Neural crest cell (in vitro differentiated cells): ENCODE results near the gene ZFP90. TPM values are rescaled to one million over a fixed set of nuclear protein-coding genes. Genes with fewer than 3 reads are reported as not detected.
A peak's percentile ranks its signal among the peaks of the same experiment; 100 is the strongest.

ENCODE experiments used
- DNase-seq: peaks from one replicate; pipeline ENCODE4 v3.0.0; 2021; ENCODE audit warnings: low read depth, mixed read lengths, low spot score
- H3K27ac Mint-ChIP-seq: one replicate; pipeline ENCODE4 v1.8.0; 2021; ENCODE audit warnings: mild to moderate bottlenecking, mixed read lengths; ENCODE audit not compliant: unreplicated experiment
- H3K27me3 Mint-ChIP-seq: 2 replicates; pipeline ENCODE4 v1.8.0; 2021; ENCODE audit warnings: low read depth, mild to moderate bottlenecking, mixed read lengths
- H3K36me3 Mint-ChIP-seq: 2 replicates; pipeline ENCODE4 v1.8.0; 2021; ENCODE audit warnings: low read depth, mild to moderate bottlenecking, mixed read lengths
- H3K4me1 Mint-ChIP-seq: 2 replicates; pipeline ENCODE4 v1.8.0; 2021; ENCODE audit warnings: mixed read lengths
- H3K4me3 Mint-ChIP-seq: one replicate; pipeline ENCODE4 v1.8.0; 2021; ENCODE audit warnings: mild to moderate bottlenecking, mixed read lengths
- H3K9me3 Mint-ChIP-seq: 2 replicates; pipeline ENCODE4 v1.8.0; 2021; ENCODE audit warnings: mixed read lengths
- CTCF ChIP-seq: fragments of 200-600 bp; sonication (generic); conservative IDR thresholded peaks from 2 replicates; pipeline ENCODE4 v1.5.0; 2021; ENCODE audit warnings: antibody characterized with exemption, mild to moderate bottlenecking
- total RNA-seq: library from RNA; stranded (reverse); gene quantifications from 2 replicates; pipeline ENCODE4 v1.2.1, GENCODE V29; 2021

Gene ZFP90
- total RNA-seq, 1 donor from 2014 or later: 56.2 TPM

GRCh38 chr16:68528233-68528632, 10.9 kb upstream of the ZFP90 start:
- peaks cover 15% of the 10 kb centered on the region for H3K36me3 Mint-ChIP-seq
- H3K9me3 Mint-ChIP-seq: peaks cover 20% of the 10 kb centered on the region
- no peak for TF ChIP-seq CTCF
- H3K27me3 Mint-ChIP-seq: peaks cover 3% of the 10 kb centered on the region
- DNase-seq: no peak
- H3K4me3 Mint-ChIP-seq: peak overlapping the region; percentile 88
- no peak overlapping the region for H3K27ac Mint-ChIP-seq
- peaks cover 23% of the 10 kb centered on the region for H3K4me1 Mint-ChIP-seq

DNA sequence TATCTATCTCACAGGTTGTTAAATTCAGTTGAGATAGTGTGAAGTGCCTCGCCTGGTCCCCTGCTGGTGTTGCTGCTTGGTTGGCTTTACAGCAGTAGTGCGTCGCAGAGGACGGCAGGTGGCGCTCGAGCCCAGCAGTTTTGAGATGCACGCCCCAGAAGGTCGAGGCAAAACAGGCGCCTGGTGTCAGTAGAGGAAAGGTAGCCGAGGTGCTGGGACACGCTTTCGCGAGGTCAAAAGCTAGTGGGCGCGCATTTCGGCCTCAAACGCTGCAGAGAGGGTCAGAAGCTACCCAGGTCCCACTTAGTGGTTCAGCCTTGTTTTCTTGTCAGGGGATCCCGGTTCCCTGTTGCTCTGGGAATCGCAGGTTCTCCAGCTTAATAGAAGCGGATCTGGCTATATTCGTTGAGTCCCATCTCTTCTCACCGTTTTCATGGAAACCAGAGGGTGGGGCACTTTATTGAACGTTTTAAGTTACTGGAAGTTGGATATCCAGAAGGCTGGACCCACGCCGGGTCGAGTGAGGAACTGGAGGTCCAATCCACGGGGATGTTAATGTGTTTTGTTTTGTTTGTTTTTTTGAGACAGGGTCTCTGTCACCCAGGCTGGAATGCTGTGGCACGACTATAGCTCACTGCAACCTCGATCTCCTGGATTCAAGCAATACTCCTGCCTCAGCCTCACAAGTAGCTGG, 10.3 kb upstream of the ZFP90 start:
- peaks cover 23% of the 10 kb centered on the region for H3K4me1 Mint-ChIP-seq
- H3K27ac Mint-ChIP-seq: no peak overlapping the region
- H3K27me3 Mint-ChIP-seq: peaks cover 3% of the 10 kb centered on the region

DNA sequence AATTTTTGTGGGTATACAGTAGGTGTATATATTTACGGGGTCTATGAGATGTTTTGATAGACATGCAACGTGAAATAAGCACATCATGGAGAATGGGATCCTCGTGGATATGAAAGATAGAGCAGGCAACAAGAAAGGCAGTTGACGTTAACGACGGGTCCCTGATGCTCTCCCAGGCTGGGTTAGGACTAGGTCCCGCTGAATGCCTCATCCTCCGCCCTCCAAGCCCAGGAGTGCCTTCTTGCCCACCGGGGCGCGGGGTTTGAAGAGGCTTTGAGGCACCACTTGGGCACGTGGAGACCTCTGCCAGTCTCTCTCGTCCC, 9.5 kb upstream of the ZFP90 start:
- H3K27ac Mint-ChIP-seq: peak overlapping the region; percentile 12
- peaks cover 23% of the 10 kb centered on the region for H3K36me3 Mint-ChIP-seq
- peaks cover 27% of the 10 kb centered on the region for H3K9me3 Mint-ChIP-seq
- peaks cover 3% of the 10 kb centered on the region for H3K27me3 Mint-ChIP-seq
- TF ChIP-seq CTCF: no peak
- no peak for DNase-seq
- H3K4me1 Mint-ChIP-seq: peaks cover 23% of the 10 kb centered on the region
- H3K4me3 Mint-ChIP-seq: peak overlapping the region; percentile 88

More for the DNA sequence above, 10.3 kb upstream of the ZFP90 start:
- H3K9me3 Mint-ChIP-seq: peaks cover 26% of the 10 kb centered on the region
- TF ChIP-seq CTCF: peak; percentile 96
- H3K36me3 Mint-ChIP-seq: peaks cover 21% of the 10 kb centered on the region
- H3K4me3 Mint-ChIP-seq: peak overlapping the region; percentile 88
- DNase-seq: peak; percentile 85

- DNase-seq: peak; percentile 73
- Mint-ChIP-seq H3K9me3 (peaks cover 27% of the 10 kb centered on the region), H3K4me3 (peak overlapping the region; percentile 88), H3K27ac (peak overlapping the region; percentile 27), H3K4me1 (peaks cover 23% of the 10 kb centered on the region), H3K36me3 (peaks cover 26% of the 10 kb centered on the region), H3K27me3 (peaks cover 3% of the 10 kb centered on the region)
- no peak for TF ChIP-seq CTCF
Observed at GRCh38 chr16:68529931-68530701, 9.0 kb upstream of the ZFP90 start.

- H3K36me3 Mint-ChIP-seq: peaks cover 35% of the 10 kb centered on the region
- H3K4me1 Mint-ChIP-seq: peaks cover 22% of the 10 kb centered on the region
- no peak for TF ChIP-seq CTCF
- H3K27ac Mint-ChIP-seq: no peak overlapping the region
- DNase-seq: no peak
- H3K27me3 Mint-ChIP-seq: no peaks in the 10 kb centered on the region
- peaks cover 21% of the 10 kb centered on the region for H3K9me3 Mint-ChIP-seq
- H3K4me3 Mint-ChIP-seq: peak overlapping the region; percentile 61
Observed at GRCh38 chr16:68533937-68534336, 5.2 kb upstream of the ZFP90 start.
